ENCODE data around the gene LYRM4. TPM values are rescaled to one million over a fixed set of nuclear protein-coding genes. Genes with fewer than 3 reads are reported as not detected.

Gene LYRM4
- total and polyA plus RNA-seq, 2 experiments from 2014 or later, result 51.0 to 62.0 TPM

GRCh38 chr6:5107341-5107740 is 153.4 kb downstream of the LYRM4 start:
- H3K9me2 ChIP-seq (ENCODE audit: insufficient read depth), result no peaks in the 10 kb centered on the region
- peaks cover 6% of the 10 kb centered on the region; the same call in 1 of the 2 replicates for H3K4me1 ChIP-seq (ENCODE audit: insufficient read depth)
- no peak overlapping the region for H3K27ac ChIP-seq (ENCODE audit: low read depth)
- H4K20me1 ChIP-seq (replicated peaks; ENCODE audit: insufficient read depth), result no peaks in the 10 kb centered on the region
- H3K27me3 ChIP-seq (ENCODE audit: insufficient read depth), result no peaks in the 10 kb centered on the region
- DNase-seq (ENCODE audit: low spot score) (no peak), ATAC-seq (no peak)
- no peaks in the 10 kb centered on the region for H3K36me3 ChIP-seq (ENCODE audit: insufficient read depth)
- Mint-ChIP-seq H3K4me1 (peaks cover 16% of the 10 kb centered on the region), H3K36me3 (ENCODE audit: low read depth) (peaks cover 9% of the 10 kb centered on the region), H3K27me3 (ENCODE audit: insufficient read depth, low read depth, poor library complexity) (peaks cover 10% of the 10 kb centered on the region), H3K27ac (no peak overlapping the region), H3K9me3 (no peaks in the 10 kb centered on the region; the same call in 2 of the 3 replicates), H3K4me3 (no peak overlapping the region)
- H3K4me2 ChIP-seq, result no peak overlapping the region
- no peak for TF ChIP-seq ZNF331 (CRISPR knock-in tag; IDR thresholded peaks at IDR 0.05; ENCODE audit: low read depth)
- TF ChIP-seq REST (IDR thresholded peaks at IDR 0.05; ENCODE audit: unreplicated experiment), result no peak
- no peak for TF ChIP-seq ETS1 (IDR thresholded peaks at IDR 0.05)
- no peak for TF ChIP-seq EZH2phosphoT487 (IDR thresholded peaks at IDR 0.05; ENCODE audit: unreplicated experiment)
- no peak for TF ChIP-seq JUNB (IDR thresholded peaks at IDR 0.05; ENCODE audit: unreplicated experiment)
- TF ChIP-seq CREB1 (CRISPR knock-in tag; IDR thresholded peaks at IDR 0.05; ENCODE audit: low read depth), result no peak
- no peak for TF ChIP-seq NANOG (IDR thresholded peaks at IDR 0.05; ENCODE audit: borderline replicate concordance)
- TF ChIP-seq ZNF114 (CRISPR knock-in tag; IDR thresholded peaks at IDR 0.05), result no peak
- no peak for TF ChIP-seq ZNF462 (CRISPR knock-in tag; IDR thresholded peaks at IDR 0.05)
- no peak for TF ChIP-seq POLR2AphosphoS5 (IDR thresholded peaks at IDR 0.05; ENCODE audit: low read depth)
- TF ChIP-seq STAT1 (IDR thresholded peaks at IDR 0.05; ENCODE audit: unreplicated experiment), result no peak
- no peak for TF ChIP-seq CTCF (conservative IDR thresholded peaks at IDR 0.05; ENCODE audit: low read depth in 2 of 2)
- TF ChIP-seq EZH2 (IDR thresholded peaks at IDR 0.05; ENCODE audit: low read depth, unreplicated experiment), result no peak
- H3F3A ChIP-seq (replicated peaks; ENCODE audit: low read depth), result no peaks in the 10 kb centered on the region
- H3K4me3 ChIP-seq, result no peak overlapping the region
- no peaks in the 10 kb centered on the region for H3K79me2 ChIP-seq (replicated peaks; ENCODE audit: insufficient read depth)
- no peak overlapping the region for H2AFZ ChIP-seq
